ENCODE data around the gene COL13A1. TPM values are rescaled to one million over a fixed set of nuclear protein-coding genes. Genes with fewer than 3 reads are reported as not detected.

COL13A1 gene
- total RNA-seq, 1 donor from 2014 or later, result not detected

DNA sequence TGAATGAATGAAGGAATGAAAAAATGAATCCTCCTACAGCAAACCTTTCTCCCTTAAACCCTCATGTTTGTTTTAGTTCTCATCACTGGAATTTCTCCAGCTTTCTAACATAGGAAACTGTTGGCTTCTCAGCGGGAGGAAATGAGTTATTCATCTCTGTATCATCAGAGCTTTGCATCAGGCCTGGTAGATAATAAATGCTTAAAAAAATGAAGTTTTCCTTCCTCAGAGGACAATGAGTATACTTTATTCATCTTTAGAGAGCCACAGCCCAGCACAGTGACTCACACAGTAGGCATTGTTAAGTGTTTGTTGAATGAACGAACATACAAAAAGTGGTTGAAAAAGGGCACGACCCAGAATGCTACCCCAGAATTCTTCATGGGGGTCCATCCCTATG is 62.6 kb downstream of the COL13A1 start:
- H3K36me3 ChIP-seq, result no peaks in the 10 kb centered on the region
- TF ChIP-seq, protein P1, sequence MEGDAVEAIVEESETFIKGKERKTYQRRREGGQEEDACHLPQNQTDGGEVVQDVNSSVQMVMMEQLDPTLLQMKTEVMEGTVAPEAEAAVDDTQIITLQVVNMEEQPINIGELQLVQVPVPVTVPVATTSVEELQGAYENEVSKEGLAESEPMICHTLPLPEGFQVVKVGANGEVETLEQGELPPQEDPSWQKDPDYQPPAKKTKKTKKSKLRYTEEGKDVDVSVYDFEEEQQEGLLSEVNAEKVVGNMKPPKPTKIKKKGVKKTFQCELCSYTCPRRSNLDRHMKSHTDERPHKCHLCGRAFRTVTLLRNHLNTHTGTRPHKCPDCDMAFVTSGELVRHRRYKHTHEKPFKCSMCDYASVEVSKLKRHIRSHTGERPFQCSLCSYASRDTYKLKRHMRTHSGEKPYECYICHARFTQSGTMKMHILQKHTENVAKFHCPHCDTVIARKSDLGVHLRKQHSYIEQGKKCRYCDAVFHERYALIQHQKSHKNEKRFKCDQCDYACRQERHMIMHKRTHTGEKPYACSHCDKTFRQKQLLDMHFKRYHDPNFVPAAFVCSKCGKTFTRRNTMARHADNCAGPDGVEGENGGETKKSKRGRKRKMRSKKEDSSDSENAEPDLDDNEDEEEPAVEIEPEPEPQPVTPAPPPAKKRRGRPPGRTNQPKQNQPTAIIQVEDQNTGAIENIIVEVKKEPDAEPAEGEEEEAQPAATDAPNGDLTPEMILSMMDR (IDR thresholded peaks at IDR 0.05), result no peak
- H3K4me3 ChIP-seq, result no peak overlapping the region
- H3K27me3 ChIP-seq, result no peaks in the 10 kb centered on the region
- no peak overlapping the region for H3K27ac ChIP-seq
- intact Hi-C loops (cut with DNase I), result loop anchor here (10.0 kb wide), 1 partner anchor 300 kb away; no protein-coding TSS in a partner anchor
- H3K9me3 ChIP-seq, result no peaks in the 10 kb centered on the region
- H3K4me1 ChIP-seq, result peaks cover 62% of the 10 kb centered on the region
- DNase-seq (ENCODE audit: extremely low spot score in 2 of 2), result no peak

- no peak for TF ChIP-seq POLR2AphosphoS5 (IDR thresholded peaks at IDR 0.05; ENCODE audit: insufficient read depth in 1 of 2, low read depth in 1 of 2)
- TF ChIP-seq, protein P1 (IDR thresholded peaks at IDR 0.05), result no peak
- no peak for TF ChIP-seq POLR2A (IDR thresholded peaks at IDR 0.05)
- Histone ChIP-seq H3K27ac (no peak overlapping the region), H3K4me3 (no peak overlapping the region), H3K9me3 (no peaks in the 10 kb centered on the region), H3K36me3 (no peaks in the 10 kb centered on the region), H3K4me1 (peaks cover 72% of the 10 kb centered on the region), H3K27me3 (no peaks in the 10 kb centered on the region)
- DNase-seq (ENCODE audit: extremely low spot score in 2 of 2), result no peak
- intact Hi-C loops (cut with DNase I), result loop anchor here (10.0 kb wide), 1 partner anchor 301 kb away; no protein-coding TSS in a partner anchor
These were observed 63.7 kb downstream of the COL13A1 start for GRCh38 chr10:69865450-69865849.

DNA sequence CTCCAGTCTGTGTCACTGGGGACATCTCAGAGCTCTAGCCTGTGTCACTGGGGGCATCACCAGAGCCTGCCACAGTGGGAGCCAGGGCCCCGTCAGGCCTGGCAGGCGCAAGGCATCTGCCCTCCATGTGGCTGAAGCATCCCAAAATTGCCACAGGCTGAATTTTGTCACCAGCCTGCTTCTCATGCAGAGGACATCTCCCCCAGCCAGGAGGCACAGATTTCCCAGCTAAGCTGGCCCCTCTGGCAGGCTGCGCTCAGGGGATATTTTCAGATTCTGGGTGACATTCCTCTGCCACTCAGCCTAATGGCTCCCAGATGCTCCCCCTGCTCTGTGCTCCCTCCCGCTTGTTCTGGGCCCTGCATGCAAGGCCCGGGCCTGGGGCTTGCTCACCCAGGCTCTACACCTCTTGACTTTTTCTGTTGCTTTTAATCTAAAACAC is 64.6 kb downstream of the COL13A1 start:
- H3K9me3 ChIP-seq, result no peaks in the 10 kb centered on the region
- no peak for DNase-seq (ENCODE audit: extremely low spot score in 2 of 2)
- peak overlapping the region in 1 of 2 donors; percentile 34 for H3K4me3 ChIP-seq
- TF ChIP-seq POLR2A (IDR thresholded peaks at IDR 0.05), result no peak
- TF ChIP-seq POLR2AphosphoS5 (IDR thresholded peaks at IDR 0.05; ENCODE audit: insufficient read depth in 1 of 2, low read depth in 1 of 2), result no peak
- TF ChIP-seq, protein P1 (IDR thresholded peaks at IDR 0.05), result no peak
- peaks cover 69% of the 10 kb centered on the region for H3K4me1 ChIP-seq
- H3K27me3 ChIP-seq, result no peaks in the 10 kb centered on the region
- H3K36me3 ChIP-seq, result no peaks in the 10 kb centered on the region
- H3K27ac ChIP-seq, result peak overlapping the region; percentile 71
- intact Hi-C loops (cut with DNase I), result loop anchor here (10.0 kb wide), 1 partner anchor 301 kb away; no protein-coding TSS in a partner anchor

GRCh38 chr10:69866688-69867461 is 65.2 kb downstream of the COL13A1 start:
- Histone ChIP-seq H3K9me3 (no peaks in the 10 kb centered on the region), H3K4me1 (peaks cover 62% of the 10 kb centered on the region), H3K27ac (peak overlapping the region; percentile 71), H3K27me3 (no peaks in the 10 kb centered on the region), H3K36me3 (no peaks in the 10 kb centered on the region), H3K4me3 (peak overlapping the region; percentile 22 to 34)
- intact Hi-C loops (cut with DNase I), result loop anchor here (10.0 kb wide), 1 partner anchor 302 kb away; no protein-coding TSS in a partner anchor
- peak in 1 of 2 donors; percentile 55 for TF ChIP-seq POLR2AphosphoS5 (IDR thresholded peaks at IDR 0.05; ENCODE audit: insufficient read depth in 1 of 2, low read depth in 1 of 2)
- no peak for TF ChIP-seq POLR2A (IDR thresholded peaks at IDR 0.05)
- no peak for DNase-seq (ENCODE audit: extremely low spot score in 2 of 2)

- Histone ChIP-seq H3K9me3 (no peaks in the 10 kb centered on the region), H3K27me3 (no peaks in the 10 kb centered on the region), H3K4me3 (no peak overlapping the region), H3K27ac (peak overlapping the region; percentile 71), H3K36me3 (no peaks in the 10 kb centered on the region), H3K4me1 (peaks cover 64% of the 10 kb centered on the region)
- TF ChIP-seq POLR2AphosphoS5 (IDR thresholded peaks at IDR 0.05; ENCODE audit: insufficient read depth in 1 of 2, low read depth in 1 of 2) (no peak), POLR2A (IDR thresholded peaks at IDR 0.05) (no peak)
- TF ChIP-seq, protein P1 (IDR thresholded peaks at IDR 0.05), result no peak
- intact Hi-C loops (cut with DNase I), result loop anchor here (10.0 kb wide), 1 partner anchor 303 kb away; no protein-coding TSS in a partner anchor
- no peak for DNase-seq (ENCODE audit: extremely low spot score in 2 of 2)
These were observed 66.2 kb downstream of the COL13A1 start for GRCh38 chr10:69867699-69868558.

Data from vagina (tissue), 2 donors.